ENCODE data around the gene ATXN1.

ATXN1 gene

DNA sequence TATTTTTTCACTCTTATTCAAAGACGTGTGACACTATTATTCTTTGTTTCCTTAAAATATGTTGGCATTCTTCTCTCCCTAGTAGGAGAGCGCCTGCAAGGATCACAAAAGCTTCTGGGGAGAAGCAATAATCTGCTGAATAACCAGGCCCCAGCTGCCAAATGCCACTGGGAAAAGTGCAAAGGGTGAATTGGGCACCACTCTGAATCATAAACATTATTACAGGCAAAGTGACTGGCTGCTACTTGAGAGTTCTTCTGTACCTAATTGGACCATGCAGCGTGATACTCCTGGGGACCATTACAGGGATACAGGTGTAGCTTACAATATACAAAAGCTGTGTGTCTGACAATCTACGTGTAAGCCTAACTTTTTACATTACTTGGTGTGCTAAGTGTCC is 152.8 kb downstream of the ATXN1 start:
- TF ChIP-seq SPI1 (IDR thresholded peaks at IDR 0.05; ENCODE audit: borderline replicate concordance, low read depth) (no peak), REST (IDR thresholded peaks at IDR 0.05; ENCODE audit: insufficient replicate concordance, low read depth) (no peak), GABPA (IDR thresholded peaks at IDR 0.05; ENCODE audit: low read depth) (no peak)
- no peaks in the 10 kb centered on the region for H3K27me3 ChIP-seq (ENCODE audit: insufficient read depth, poor library complexity, severe bottlenecking)
- no peak overlapping the region for H3K27ac ChIP-seq (replicated peaks)
- H3K4me3 ChIP-seq (replicated peaks; ENCODE audit: insufficient read depth, low read length) = no peak overlapping the region
- DNase-seq (ENCODE audit: low read depth in 1 of 2, low spot score in 1 of 2) = no peak

DNA sequence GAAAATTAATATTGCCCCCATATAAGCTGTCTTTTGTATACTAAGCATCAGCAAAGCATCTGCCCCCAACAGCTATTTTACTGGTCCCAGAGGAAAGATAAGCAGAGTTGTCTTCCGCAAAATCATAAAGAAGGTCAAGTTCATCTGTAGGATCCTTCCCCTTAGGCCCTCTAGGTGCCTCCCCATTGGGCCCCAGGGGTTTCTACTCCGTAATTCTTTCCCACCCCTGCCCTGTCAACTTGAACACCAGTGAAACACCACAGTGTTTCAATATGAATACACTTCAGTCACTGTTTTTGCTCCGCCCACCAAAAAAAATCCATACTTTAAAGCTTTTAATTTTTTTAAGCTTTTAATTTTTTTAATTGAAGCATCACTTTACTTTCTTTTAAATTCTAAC is 159.2 kb downstream of the ATXN1 start:
- no peak overlapping the region for H3K4me3 ChIP-seq (replicated peaks; ENCODE audit: insufficient read depth, low read length)
- DNase-seq (ENCODE audit: low read depth in 1 of 2, low spot score in 1 of 2) = no peak
- H3K27me3 ChIP-seq (ENCODE audit: insufficient read depth, poor library complexity, severe bottlenecking) = no peaks in the 10 kb centered on the region
- TF ChIP-seq GABPA (IDR thresholded peaks at IDR 0.05; ENCODE audit: low read depth) (no peak), POLR2AphosphoS5 (IDR thresholded peaks at IDR 0.05; ENCODE audit: low read depth) (no peak), REST (IDR thresholded peaks at IDR 0.05; ENCODE audit: insufficient replicate concordance, low read depth) (no peak), SPI1 (IDR thresholded peaks at IDR 0.05; ENCODE audit: borderline replicate concordance, low read depth) (no peak)
- H3K27ac ChIP-seq (replicated peaks) = no peak overlapping the region

DNA sequence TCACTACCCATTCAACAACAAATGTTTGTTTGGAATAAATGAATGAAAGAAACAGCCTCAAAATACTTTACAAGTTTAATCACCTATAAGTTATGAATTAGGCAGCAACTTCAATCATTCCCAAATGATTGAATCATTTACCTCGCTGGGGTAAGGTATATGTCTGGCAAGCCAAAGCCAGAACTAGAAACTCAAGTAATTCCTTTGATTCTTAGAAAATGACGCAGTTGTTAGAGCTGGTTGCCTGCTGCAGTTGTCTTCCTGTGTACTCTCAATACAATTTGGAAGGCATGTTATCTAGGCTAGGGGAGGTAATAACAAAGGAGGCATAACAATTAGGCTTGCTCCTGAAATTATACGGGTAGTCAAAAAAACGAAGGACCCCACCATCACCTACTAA is 160.6 kb downstream of the ATXN1 start:
- DNase-seq (ENCODE audit: low read depth in 1 of 2, low spot score in 1 of 2) = no peak
- TF ChIP-seq GABPA (IDR thresholded peaks at IDR 0.05; ENCODE audit: low read depth) (no peak), POLR2AphosphoS5 (IDR thresholded peaks at IDR 0.05; ENCODE audit: low read depth) (no peak), REST (IDR thresholded peaks at IDR 0.05; ENCODE audit: insufficient replicate concordance, low read depth) (no peak), CTCF (IDR thresholded peaks at IDR 0.05; ENCODE audit: insufficient read depth, low read length) (no peak), SPI1 (IDR thresholded peaks at IDR 0.05; ENCODE audit: borderline replicate concordance, low read depth) (no peak)
- Histone ChIP-seq H3K4me3 (replicated peaks; ENCODE audit: insufficient read depth, low read length) (no peak overlapping the region), H3K27ac (replicated peaks) (no peak overlapping the region), H3K27me3 (ENCODE audit: insufficient read depth, poor library complexity, severe bottlenecking) (no peaks in the 10 kb centered on the region)

- no peaks in the 10 kb centered on the region for H3K27me3 ChIP-seq (ENCODE audit: insufficient read depth, poor library complexity, severe bottlenecking)
- TF ChIP-seq POLR2AphosphoS5 (IDR thresholded peaks at IDR 0.05; ENCODE audit: low read depth) (no peak), SPI1 (IDR thresholded peaks at IDR 0.05; ENCODE audit: borderline replicate concordance, low read depth) (no peak), REST (IDR thresholded peaks at IDR 0.05; ENCODE audit: insufficient replicate concordance, low read depth) (no peak), GABPA (IDR thresholded peaks at IDR 0.05; ENCODE audit: low read depth) (no peak), CTCF (IDR thresholded peaks at IDR 0.05; ENCODE audit: insufficient read depth, low read length) (no peak)
- no peak overlapping the region for H3K27ac ChIP-seq (replicated peaks)
- H3K4me3 ChIP-seq (replicated peaks; ENCODE audit: insufficient read depth, low read length) = no peak overlapping the region
- no peak for DNase-seq (ENCODE audit: low read depth in 1 of 2, low spot score in 1 of 2)
These were observed 161.2 kb downstream of the ATXN1 start for GRCh38 chr6:16600026-16600425.

All from HL-60 (cell line).